Calu3 (cell line): Measurements from ENCODE around the gene KRTAP10-5. TPM values are rescaled to one million over a fixed set of nuclear protein-coding genes. Genes with fewer than 3 reads are reported as not detected.

Experiments used
- total RNA-seq: library from RNA; stranded (reverse); gene quantifications from 2 replicates; pipeline ENCODE4 v1.2.3, GENCODE V29; 2022

KRTAP10-5 gene
- total RNA-seq, 1 experiment from 2014 or later = not detected

Other genes starting within 250 kb of the KRTAP10-5 start
- gene CFAP410, start 241.2 kb downstream of the KRTAP10-5 start, total RNA-seq = 7.5 and 8.6 TPM in 2 replicates
- not detected in 2 replicates for gene TRPM2, start 227.0 kb downstream of the KRTAP10-5 start, total RNA-seq
- gene LRRC3, start 125.1 kb downstream of the KRTAP10-5 start, total RNA-seq = 0.40 and 0.61 TPM in 2 replicates
- not detected in 2 replicates for gene KRTAP10-1, start 40.4 kb downstream of the KRTAP10-5 start, total RNA-seq
- not detected in 2 replicates for gene KRTAP10-2, start 29.1 kb downstream of the KRTAP10-5 start, total RNA-seq
- not detected in 2 replicates for gene KRTAP10-3, start 21.8 kb downstream of the KRTAP10-5 start, total RNA-seq
- gene KRTAP10-4, start 6.9 kb downstream of the KRTAP10-5 start, total RNA-seq = not detected in 2 replicates
- gene KRTAP10-6, start 11.9 kb upstream of the KRTAP10-5 start, total RNA-seq = not detected in 2 replicates
- not detected in 2 replicates for gene KRTAP10-7, start 20.0 kb upstream of the KRTAP10-5 start, total RNA-seq
- not detected in 2 replicates for gene KRTAP10-8, start 31.5 kb upstream of the KRTAP10-5 start, total RNA-seq
- not detected in 2 replicates for gene KRTAP10-9, start 46.5 kb upstream of the KRTAP10-5 start, total RNA-seq
- gene KRTAP10-10, start 56.8 kb upstream of the KRTAP10-5 start, total RNA-seq = not detected in 2 replicates
- not detected in 2 replicates for gene KRTAP10-11, start 65.8 kb upstream of the KRTAP10-5 start, total RNA-seq
- gene KRTAP12-4, start 74.1 kb upstream of the KRTAP10-5 start, total RNA-seq = not detected in 2 replicates
- not detected in 2 replicates for gene KRTAP12-3, start 77.3 kb upstream of the KRTAP10-5 start, total RNA-seq
- not detected in 2 replicates for gene KRTAP12-2, start 86.3 kb upstream of the KRTAP10-5 start, total RNA-seq
- gene KRTAP12-1, start 101.6 kb upstream of the KRTAP10-5 start, total RNA-seq = not detected in 2 replicates
- not detected in 2 replicates for gene KRTAP10-12, start 116.6 kb upstream of the KRTAP10-5 start, total RNA-seq
- not detected in 2 replicates for gene TSPEAR, start 131.0 kb upstream of the KRTAP10-5 start, total RNA-seq
- gene UBE2G2, start 221.2 kb upstream of the KRTAP10-5 start, total RNA-seq = 61.7 and 70.8 TPM in 2 replicates
- gene SUMO3, start 237.5 kb upstream of the KRTAP10-5 start, total RNA-seq = 56.7 and 58.1 TPM in 2 replicates